ENCODE data around the gene QKI.

GRCh38 chr6:163370464-163371117, 43.9 kb upstream of the QKI start:
- TF ChIP-seq GATA3 (IDR thresholded peaks at IDR 0.05; ENCODE audit: low read depth, low read length) (no peak), GATA2 (IDR thresholded peaks at IDR 0.05; ENCODE audit: low read depth, low read length) (no peak)

Data from SH-SY5Y (cell line).